WTC11 (cell line): ENCODE measurements around the gene FCGBP. TPM values are rescaled to one million over a fixed set of nuclear protein-coding genes. Genes with fewer than 3 reads are reported as not detected.
"Not testable (repeated sequence)": the region's sequence is repeated elsewhere in the genome, so short reads cannot be mapped to it uniquely, and the experiment has no call there.

ENCODE experiments used
- ATAC-seq: fragments of 200-7000 bp; cut with Tn5 transposase; 2 replicates; pipeline ENCODE4 v1.10.0; 2021; ENCODE audit warnings: mild to moderate bottlenecking, moderate library complexity
- CTCF ChIA-PET: fragments of 300-600 bp; sonication (Branson Sonifier 250); formaldehyde crosslinking; loops from one replicate; lab custom pipeline; 2021; ENCODE audit warnings: antibody characterized with exemption; lab: Charles Lee
- POLR2A ChIA-PET: fragments of 350-600 bp; sonication (Branson Sonifier 250); formaldehyde crosslinking; loops from one replicate; lab custom pipeline; 2021; ENCODE audit warnings: antibody characterized with exemption; lab: Charles Lee
- DNase-seq: peaks from one replicate; pipeline ENCODE4 v3.0.0; 2021; ENCODE audit warnings: low spot score
- H3K27ac Mint-ChIP-seq: 2 replicates; pipeline ENCODE4 v1.8.0; 2021; ENCODE audit warnings: mixed read lengths
- H3K27me3 Mint-ChIP-seq: 2 replicates; pipeline ENCODE4 v1.8.0; 2021; ENCODE audit warnings: low read depth, mild to moderate bottlenecking, moderate library complexity, mixed read lengths
- H3K36me3 Mint-ChIP-seq: 2 replicates; pipeline ENCODE4 v1.8.0; 2021; ENCODE audit warnings: mixed read lengths
- H3K4me1 Mint-ChIP-seq: 2 replicates; pipeline ENCODE4 v1.8.0; 2022; ENCODE audit warnings: mixed read lengths
- H3K4me3 Mint-ChIP-seq: 2 replicates; pipeline ENCODE4 v1.8.0; 2021; ENCODE audit warnings: mild to moderate bottlenecking, moderate library complexity, mixed read lengths
- H3K9me3 Mint-ChIP-seq: 2 replicates; pipeline ENCODE4 v1.8.0; 2021; ENCODE audit warnings: mixed read lengths
- ATF1 ChIP-seq: sonication (generic); formaldehyde crosslinking; IDR thresholded peaks from 2 replicates; pipeline ENCODE4 v1.8.1; 2023; ENCODE audit warnings: mild to moderate bottlenecking, moderate library complexity, missing genetic modification reagents
- RORB ChIP-seq: fragments of 250-450 bp; sonication (Bioruptor Pico); IDR thresholded peaks from 2 replicates; pipeline ENCODE4 v1.9.0; 2021; ENCODE audit warnings: mild to moderate bottlenecking
- ZNF423 ChIP-seq: fragments of 250-450 bp; sonication (Bioruptor Pico); IDR thresholded peaks from 2 replicates; pipeline ENCODE4 v2.1.2; 2022; ENCODE audit warnings: mild to moderate bottlenecking, moderate library complexity
- total RNA-seq: library from RNA; stranded (reverse); gene quantifications from 3 replicates; pipeline ENCODE4 v1.2.3, GENCODE V29; 2021
- TF ChIP-seq, protein P1 (sequence below): fragments of 250-450 bp; sonication (Bioruptor Pico); conservative IDR thresholded peaks from 2 replicates; pipeline ENCODE4 v1.9.0; 2021; ENCODE audit warnings: mild to moderate bottlenecking
- TF ChIP-seq, protein P2 (sequence below): fragments of 250-450 bp; sonication (Bioruptor Pico); IDR thresholded peaks from 2 replicates; pipeline ENCODE4 v1.9.0; 2021; ENCODE audit warnings: mild to moderate bottlenecking, borderline replicate concordance
- TF ChIP-seq, protein P3 (sequence below): sonication (generic); formaldehyde crosslinking; IDR thresholded peaks from 2 replicates; pipeline ENCODE4 v1.8.0; 2022; ENCODE audit warnings: missing genetic modification reagents
- TF ChIP-seq, protein P4 (sequence below): fragments of 250-450 bp; sonication (Bioruptor Pico); IDR thresholded peaks from 2 replicates; pipeline ENCODE4 v1.9.0; 2021; ENCODE audit warnings: moderate library complexity, mild to moderate bottlenecking, inconsistent platforms, borderline replicate concordance

FCGBP gene
- total RNA-seq, 1 experiment from 2014 or later, result 2.8 TPM

DNA sequence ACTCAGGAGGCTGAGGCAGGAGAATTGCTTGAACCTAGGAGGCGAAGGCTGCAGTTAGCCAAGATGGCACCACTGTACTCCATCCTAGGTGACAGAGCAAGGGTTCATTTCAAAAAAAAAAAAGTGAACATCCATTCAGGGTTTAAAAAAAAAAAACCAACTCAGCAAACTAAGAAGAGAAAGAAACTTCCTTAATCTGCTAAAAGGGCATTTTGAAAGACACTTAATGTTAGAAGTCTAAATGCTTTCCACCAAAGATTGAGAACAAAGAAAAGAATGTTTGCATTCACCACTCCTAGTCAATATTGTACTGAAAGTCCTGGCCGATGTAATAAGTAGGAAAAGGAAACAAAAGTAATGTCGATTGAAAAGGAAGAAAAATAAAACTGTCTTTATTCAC is 29.5 kb upstream of the FCGBP start (continued):
- TF ChIP-seq ZNF423 (CRISPR knock-in tag), result no peak
- TF ChIP-seq, protein P1, sequence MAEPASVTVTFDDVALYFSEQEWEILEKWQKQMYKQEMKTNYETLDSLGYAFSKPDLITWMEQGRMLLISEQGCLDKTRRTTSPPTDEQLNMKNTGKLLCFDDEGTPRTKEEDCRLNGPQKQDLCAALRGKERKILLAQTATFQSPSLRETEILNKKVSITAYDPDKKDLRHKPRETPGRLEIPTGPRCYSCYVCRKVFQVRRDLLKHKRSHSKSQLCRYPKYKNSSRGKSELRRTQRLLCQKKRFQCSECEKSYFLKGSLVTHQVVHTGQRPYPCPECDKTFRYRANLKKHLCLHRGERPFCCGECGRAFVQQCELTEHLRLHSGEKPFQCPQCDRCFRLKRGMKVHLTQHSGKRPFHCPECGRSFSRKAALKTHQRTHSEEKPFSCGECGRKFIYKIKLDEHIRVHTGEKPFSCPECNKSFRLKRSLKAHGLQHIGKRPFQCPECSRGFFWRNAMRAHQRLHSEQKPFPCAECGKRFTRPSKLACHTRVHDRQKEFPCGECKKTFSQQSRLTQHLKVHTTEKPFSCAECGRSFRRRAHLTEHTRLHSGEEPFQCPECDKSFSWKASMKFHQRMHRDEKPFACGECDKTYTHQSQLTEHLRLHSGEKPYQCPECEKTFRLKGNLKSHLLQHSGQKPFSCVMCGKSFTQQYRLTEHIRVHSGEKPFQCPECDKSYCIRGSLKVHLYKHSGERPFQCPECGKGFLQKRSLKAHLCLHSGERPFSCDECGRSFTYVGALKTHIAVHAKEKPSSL (CRISPR knock-in tag), result no peak
- TF ChIP-seq RORB (CRISPR knock-in tag), result no peak
- TF ChIP-seq, protein P2, sequence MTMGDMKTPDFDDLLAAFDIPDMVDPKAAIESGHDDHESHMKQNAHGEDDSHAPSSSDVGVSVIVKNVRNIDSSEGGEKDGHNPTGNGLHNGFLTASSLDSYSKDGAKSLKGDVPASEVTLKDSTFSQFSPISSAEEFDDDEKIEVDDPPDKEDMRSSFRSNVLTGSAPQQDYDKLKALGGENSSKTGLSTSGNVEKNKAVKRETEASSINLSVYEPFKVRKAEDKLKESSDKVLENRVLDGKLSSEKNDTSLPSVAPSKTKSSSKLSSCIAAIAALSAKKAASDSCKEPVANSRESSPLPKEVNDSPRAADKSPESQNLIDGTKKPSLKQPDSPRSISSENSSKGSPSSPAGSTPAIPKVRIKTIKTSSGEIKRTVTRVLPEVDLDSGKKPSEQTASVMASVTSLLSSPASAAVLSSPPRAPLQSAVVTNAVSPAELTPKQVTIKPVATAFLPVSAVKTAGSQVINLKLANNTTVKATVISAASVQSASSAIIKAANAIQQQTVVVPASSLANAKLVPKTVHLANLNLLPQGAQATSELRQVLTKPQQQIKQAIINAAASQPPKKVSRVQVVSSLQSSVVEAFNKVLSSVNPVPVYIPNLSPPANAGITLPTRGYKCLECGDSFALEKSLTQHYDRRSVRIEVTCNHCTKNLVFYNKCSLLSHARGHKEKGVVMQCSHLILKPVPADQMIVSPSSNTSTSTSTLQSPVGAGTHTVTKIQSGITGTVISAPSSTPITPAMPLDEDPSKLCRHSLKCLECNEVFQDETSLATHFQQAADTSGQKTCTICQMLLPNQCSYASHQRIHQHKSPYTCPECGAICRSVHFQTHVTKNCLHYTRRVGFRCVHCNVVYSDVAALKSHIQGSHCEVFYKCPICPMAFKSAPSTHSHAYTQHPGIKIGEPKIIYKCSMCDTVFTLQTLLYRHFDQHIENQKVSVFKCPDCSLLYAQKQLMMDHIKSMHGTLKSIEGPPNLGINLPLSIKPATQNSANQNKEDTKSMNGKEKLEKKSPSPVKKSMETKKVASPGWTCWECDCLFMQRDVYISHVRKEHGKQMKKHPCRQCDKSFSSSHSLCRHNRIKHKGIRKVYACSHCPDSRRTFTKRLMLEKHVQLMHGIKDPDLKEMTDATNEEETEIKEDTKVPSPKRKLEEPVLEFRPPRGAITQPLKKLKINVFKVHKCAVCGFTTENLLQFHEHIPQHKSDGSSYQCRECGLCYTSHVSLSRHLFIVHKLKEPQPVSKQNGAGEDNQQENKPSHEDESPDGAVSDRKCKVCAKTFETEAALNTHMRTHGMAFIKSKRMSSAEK (CRISPR knock-in tag), result no peak
- TF ChIP-seq, protein P3, sequence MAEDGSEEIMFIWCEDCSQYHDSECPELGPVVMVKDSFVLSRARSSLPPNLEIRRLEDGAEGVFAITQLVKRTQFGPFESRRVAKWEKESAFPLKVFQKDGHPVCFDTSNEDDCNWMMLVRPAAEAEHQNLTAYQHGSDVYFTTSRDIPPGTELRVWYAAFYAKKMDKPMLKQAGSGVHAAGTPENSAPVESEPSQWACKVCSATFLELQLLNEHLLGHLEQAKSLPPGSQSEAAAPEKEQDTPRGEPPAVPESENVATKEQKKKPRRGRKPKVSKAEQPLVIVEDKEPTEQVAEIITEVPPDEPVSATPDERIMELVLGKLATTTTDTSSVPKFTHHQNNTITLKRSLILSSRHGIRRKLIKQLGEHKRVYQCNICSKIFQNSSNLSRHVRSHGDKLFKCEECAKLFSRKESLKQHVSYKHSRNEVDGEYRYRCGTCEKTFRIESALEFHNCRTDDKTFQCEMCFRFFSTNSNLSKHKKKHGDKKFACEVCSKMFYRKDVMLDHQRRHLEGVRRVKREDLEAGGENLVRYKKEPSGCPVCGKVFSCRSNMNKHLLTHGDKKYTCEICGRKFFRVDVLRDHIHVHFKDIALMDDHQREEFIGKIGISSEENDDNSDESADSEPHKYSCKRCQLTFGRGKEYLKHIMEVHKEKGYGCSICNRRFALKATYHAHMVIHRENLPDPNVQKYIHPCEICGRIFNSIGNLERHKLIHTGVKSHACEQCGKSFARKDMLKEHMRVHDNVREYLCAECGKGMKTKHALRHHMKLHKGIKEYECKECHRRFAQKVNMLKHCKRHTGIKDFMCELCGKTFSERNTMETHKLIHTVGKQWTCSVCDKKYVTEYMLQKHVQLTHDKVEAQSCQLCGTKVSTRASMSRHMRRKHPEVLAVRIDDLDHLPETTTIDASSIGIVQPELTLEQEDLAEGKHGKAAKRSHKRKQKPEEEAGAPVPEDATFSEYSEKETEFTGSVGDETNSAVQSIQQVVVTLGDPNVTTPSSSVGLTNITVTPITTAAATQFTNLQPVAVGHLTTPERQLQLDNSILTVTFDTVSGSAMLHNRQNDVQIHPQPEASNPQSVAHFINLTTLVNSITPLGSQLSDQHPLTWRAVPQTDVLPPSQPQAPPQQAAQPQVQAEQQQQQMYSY (CRISPR knock-in tag), result no peak
- no peak for TF ChIP-seq ATF1 (CRISPR knock-in tag)
- TF ChIP-seq, protein P4, sequence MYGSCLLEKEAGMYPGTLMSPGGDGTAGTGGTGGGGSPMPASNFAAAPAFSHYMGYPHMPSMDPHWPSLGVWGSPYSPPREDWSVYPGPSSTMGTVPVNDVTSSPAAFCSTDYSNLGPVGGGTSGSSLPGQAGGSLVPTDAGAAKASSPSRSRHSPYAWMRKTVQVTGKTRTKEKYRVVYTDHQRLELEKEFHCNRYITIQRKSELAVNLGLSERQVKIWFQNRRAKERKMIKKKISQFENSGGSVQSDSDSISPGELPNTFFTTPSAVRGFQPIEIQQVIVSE, result no peak

DNA sequence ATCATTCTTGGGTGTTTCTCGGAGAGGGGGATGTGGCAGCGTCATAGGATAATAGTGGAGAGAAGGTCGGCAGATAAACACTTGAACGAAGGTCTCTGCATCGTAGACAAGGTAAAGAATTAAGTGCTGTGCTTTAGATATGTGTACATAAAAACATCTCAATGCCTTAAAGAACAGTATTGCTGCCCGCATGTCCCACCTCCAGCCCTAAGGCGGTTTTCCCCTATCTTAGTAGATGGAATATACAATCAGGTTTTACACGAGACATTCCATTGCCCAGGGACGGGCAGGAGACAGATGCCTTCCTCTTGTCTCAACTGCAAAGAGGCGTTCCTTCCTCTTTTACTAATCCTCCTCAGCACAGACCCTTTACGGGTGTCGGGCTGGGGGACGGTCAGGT is 25.0 kb upstream of the FCGBP start:
- POLR2A ChIA-PET, result interaction anchor here (0.6 to 1.1 kb wide), 2 partner anchors 10 to 193 kb away, joined by 3 read pairs; no protein-coding TSS in a partner anchor
- H3K27me3 Mint-ChIP-seq, ATAC-seq, DNase-seq, H3K4me3 Mint-ChIP-seq, H3K9me3 Mint-ChIP-seq, H3K36me3 Mint-ChIP-seq, H3K27ac Mint-ChIP-seq: not testable (repeated sequence)
- CTCF ChIA-PET, result interaction anchor here (1.0 kb wide), 1 partner anchor 37 kb away, joined by 3 read pairs; the partner anchor contains the start of gene ZNF546
- peaks cover 29% of the 10 kb centered on the region for H3K4me1 Mint-ChIP-seq

DNA sequence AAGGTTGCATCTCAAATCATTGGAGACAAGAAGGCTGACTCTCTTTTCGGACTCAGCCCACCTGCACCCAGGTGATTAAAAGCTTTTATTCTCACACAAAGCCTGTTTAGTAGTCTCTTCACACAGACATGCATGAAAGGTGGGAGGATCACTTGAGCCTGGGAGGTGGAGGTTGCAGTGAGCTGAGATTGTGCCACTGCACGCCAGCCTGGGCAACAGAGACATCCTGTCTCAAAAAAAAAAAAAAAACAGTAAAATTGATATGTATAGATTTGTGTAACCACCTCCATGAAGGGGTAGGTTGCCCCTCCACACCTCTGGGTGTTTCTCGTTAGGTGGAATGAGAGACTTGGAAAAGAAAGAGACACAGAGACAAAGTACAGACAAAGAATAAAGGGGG is 24.5 kb upstream of the FCGBP start:
- not testable (repeated sequence) for H3K4me3 Mint-ChIP-seq, H3K27ac Mint-ChIP-seq, H3K9me3 Mint-ChIP-seq, DNase-seq, H3K27me3 Mint-ChIP-seq, H3K36me3 Mint-ChIP-seq
- ATAC-seq, result peak; percentile 59
- peaks cover 29% of the 10 kb centered on the region for H3K4me1 Mint-ChIP-seq
- POLR2A ChIA-PET, result interaction anchor here (0.6 to 1.1 kb wide), 2 partner anchors 11 to 194 kb away, joined by 3 read pairs; no protein-coding TSS in a partner anchor
- CTCF ChIA-PET, result interaction anchor here (1.0 kb wide), 1 partner anchor 38 kb away, joined by 3 read pairs; the partner anchor contains the start of gene ZNF546

DNA sequence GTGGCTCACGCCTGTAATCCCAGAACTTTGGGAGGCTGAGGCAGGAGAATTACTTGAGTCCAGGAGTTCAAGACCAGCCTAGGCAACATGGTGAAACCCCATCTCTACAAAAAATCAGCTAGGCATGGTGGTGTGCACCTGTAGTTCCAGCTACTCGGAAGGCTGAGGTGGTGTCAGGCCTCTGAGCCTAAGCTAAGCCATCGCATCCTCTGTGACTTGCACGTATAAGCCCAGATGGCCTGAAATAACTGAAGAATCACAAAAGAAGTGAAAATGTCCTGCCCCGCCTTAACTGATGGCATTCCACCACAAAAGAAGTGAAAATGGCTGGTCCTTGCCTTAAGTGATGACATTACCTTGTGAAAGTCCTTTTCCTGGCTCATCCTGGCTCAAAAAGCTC is 23.5 kb upstream of the FCGBP start:
- not testable (repeated sequence) for ATAC-seq, H3K36me3 Mint-ChIP-seq

More for the DNA sequence above, 23.5 kb upstream of the FCGBP start:
- CTCF ChIA-PET, result interaction anchor here (1.2 kb wide), 1 partner anchor 34 kb away, joined by 3 read pairs; no protein-coding TSS in a partner anchor
- H3K27me3 Mint-ChIP-seq, H3K9me3 Mint-ChIP-seq, H3K4me3 Mint-ChIP-seq, H3K27ac Mint-ChIP-seq, DNase-seq, POLR2A ChIA-PET: not testable (repeated sequence)
- peaks cover 29% of the 10 kb centered on the region for H3K4me1 Mint-ChIP-seq
